Lower lobe of right lung (tissue), 2 donors: ENCODE data around the gene RSBN1L. TPM values are rescaled to one million over a fixed set of nuclear protein-coding genes. Genes with fewer than 3 reads are reported as not detected.

ENCODE experiments used
- ATAC-seq, 2 donors: fragments of 200-7000 bp; cut with Tn5 transposase; one replicate each; pipeline ENCODE4 v1.9.1; 2020 to 2022; ENCODE audit warnings: mild to moderate bottlenecking in 2 of 2, moderate library complexity in 2 of 2
- DNase-seq: peaks from one replicate; pipeline ENCODE4 v3.0.0-alpha.2; 2020
- H3K27ac ChIP-seq: fragments of 200-600 bp; one replicate; pipeline ENCODE4 v1.8.0; 2022
- H3K27me3 ChIP-seq: fragments of 200-600 bp; one replicate; pipeline ENCODE4 v1.8.0; 2022; ENCODE audit warnings: low read depth
- H3K36me3 ChIP-seq: fragments of 200-600 bp; one replicate; pipeline ENCODE4 v1.8.0; 2022; ENCODE audit warnings: mild to moderate bottlenecking
- H3K4me1 ChIP-seq: fragments of 200-600 bp; one replicate; pipeline ENCODE4 v1.8.0; 2022
- H3K4me3 ChIP-seq: fragments of 200-600 bp; one replicate; pipeline ENCODE4 v1.8.0; 2022; ENCODE audit warnings: mild to moderate bottlenecking
- H3K9me3 ChIP-seq: fragments of 200-600 bp; one replicate; pipeline ENCODE4 v1.8.0; 2022
- CTCF ChIP-seq: fragments of 200-600 bp; IDR thresholded peaks from one replicate; pipeline ENCODE4 v1.8.0; 2022; ENCODE audit warnings: antibody characterized with exemption, mild to moderate bottlenecking
- intact Hi-C: fragments of 100-400 bp; cut with DNase I; formaldehyde crosslinking; loops from one replicate; pipeline ENCODE4 v1.11.0; 2022
- total RNA-seq: library from RNA; stranded (reverse); fragmentation: NEBNext Ultra II Directional; extraction: Animal tissue kit (Norgen Biotek cat#: 25700); gene quantifications from one replicate; pipeline ENCODE4 v1.2.1, GENCODE V29; 2021
- donor health status: DM: no; HTN: yes; CAD: no; lungs with severe emphysema.

RSBN1L gene
- total RNA-seq, 1 donor from 2014 or later: 26.8 TPM

GRCh38 chr7:77696643-77697534, 630 bp downstream of the RSBN1L start:
- intact Hi-C loops: no loop called here
- no peaks in the 10 kb centered on the region for H3K27me3 ChIP-seq
- no peaks in the 10 kb centered on the region for H3K9me3 ChIP-seq
- peak overlapping the region; percentile 97 for H3K27ac ChIP-seq
- DNase-seq: peak; percentile 81
- peak overlapping the region; percentile 98 for H3K4me3 ChIP-seq
- ATAC-seq: peak; percentile 69 to 72
- no peaks in the 10 kb centered on the region for H3K36me3 ChIP-seq
- peaks cover 58% of the 10 kb centered on the region for H3K4me1 ChIP-seq
- no peak for TF ChIP-seq CTCF

GRCh38 chr7:77697535-77697831, 1.2 kb downstream of the RSBN1L start:
- no peaks in the 10 kb centered on the region for H3K9me3 ChIP-seq
- peak overlapping the region; percentile 98 for H3K4me3 ChIP-seq
- H3K36me3 ChIP-seq: no peaks in the 10 kb centered on the region
- DNase-seq: peak; percentile 65
- H3K4me1 ChIP-seq: peaks cover 64% of the 10 kb centered on the region
- H3K27me3 ChIP-seq: no peaks in the 10 kb centered on the region
- ATAC-seq: peak; percentile 27 to 36
- no peak for TF ChIP-seq CTCF
- H3K27ac ChIP-seq: peak overlapping the region; percentile 97
- intact Hi-C loops: no loop called here

GRCh38 chr7:77698042-77698625, 1.9 kb downstream of the RSBN1L start:
- no peak for DNase-seq
- Histone ChIP-seq H3K36me3 (no peaks in the 10 kb centered on the region), H3K27ac (peak overlapping the region; percentile 97), H3K27me3 (no peaks in the 10 kb centered on the region), H3K4me3 (peak overlapping the region; percentile 98), H3K9me3 (no peaks in the 10 kb centered on the region), H3K4me1 (peaks cover 69% of the 10 kb centered on the region)
- no peak for ATAC-seq
- intact Hi-C loops: no loop called here
- no peak for TF ChIP-seq CTCF

GRCh38 chr7:77699056-77699455, 2.8 kb downstream of the RSBN1L start:
- intact Hi-C loops: no loop called here
- Histone ChIP-seq H3K27me3 (no peaks in the 10 kb centered on the region), H3K4me3 (peak overlapping the region; percentile 98), H3K4me1 (peaks cover 68% of the 10 kb centered on the region), H3K9me3 (no peaks in the 10 kb centered on the region), H3K36me3 (no peaks in the 10 kb centered on the region), H3K27ac (no peak overlapping the region)
- ATAC-seq (no peak), DNase-seq (no peak)
- TF ChIP-seq CTCF: no peak

- Histone ChIP-seq H3K4me3 (no peak overlapping the region), H3K27ac (no peak overlapping the region), H3K9me3 (no peaks in the 10 kb centered on the region), H3K27me3 (no peaks in the 10 kb centered on the region), H3K4me1 (peaks cover 57% of the 10 kb centered on the region), H3K36me3 (peaks cover 8% of the 10 kb centered on the region)
- no peak for TF ChIP-seq CTCF
- DNase-seq (no peak), ATAC-seq (no peak)
- intact Hi-C loops: no loop called here
These were observed 6.3 kb downstream of the RSBN1L start for GRCh38 chr7:77702513-77702912.
